ENCODE data around the gene SLC43A1.

DNA sequence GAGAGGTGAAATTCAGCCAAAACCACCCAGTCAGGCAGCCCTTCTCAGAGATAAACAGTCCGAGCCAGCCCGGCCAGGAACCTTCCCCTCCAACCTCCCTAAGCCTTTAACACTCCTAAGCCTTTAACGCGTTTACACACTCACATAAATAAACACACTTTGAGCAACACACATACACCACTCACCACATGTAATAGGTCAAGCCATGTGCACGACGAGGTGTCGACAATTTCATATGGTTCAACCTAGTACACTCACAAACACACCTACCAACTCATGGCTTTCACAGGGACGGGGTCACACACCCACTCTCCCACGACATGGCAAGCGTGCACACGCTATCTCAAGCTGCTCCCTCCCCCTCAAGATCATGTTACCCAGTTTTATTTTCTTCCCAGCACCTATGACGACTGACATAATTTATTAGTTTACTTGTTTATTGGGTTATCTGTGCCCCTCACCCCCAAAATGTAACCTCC lies 15.5 kb downstream of the SLC43A1 start:
- TF ChIP-seq, protein P1, sequence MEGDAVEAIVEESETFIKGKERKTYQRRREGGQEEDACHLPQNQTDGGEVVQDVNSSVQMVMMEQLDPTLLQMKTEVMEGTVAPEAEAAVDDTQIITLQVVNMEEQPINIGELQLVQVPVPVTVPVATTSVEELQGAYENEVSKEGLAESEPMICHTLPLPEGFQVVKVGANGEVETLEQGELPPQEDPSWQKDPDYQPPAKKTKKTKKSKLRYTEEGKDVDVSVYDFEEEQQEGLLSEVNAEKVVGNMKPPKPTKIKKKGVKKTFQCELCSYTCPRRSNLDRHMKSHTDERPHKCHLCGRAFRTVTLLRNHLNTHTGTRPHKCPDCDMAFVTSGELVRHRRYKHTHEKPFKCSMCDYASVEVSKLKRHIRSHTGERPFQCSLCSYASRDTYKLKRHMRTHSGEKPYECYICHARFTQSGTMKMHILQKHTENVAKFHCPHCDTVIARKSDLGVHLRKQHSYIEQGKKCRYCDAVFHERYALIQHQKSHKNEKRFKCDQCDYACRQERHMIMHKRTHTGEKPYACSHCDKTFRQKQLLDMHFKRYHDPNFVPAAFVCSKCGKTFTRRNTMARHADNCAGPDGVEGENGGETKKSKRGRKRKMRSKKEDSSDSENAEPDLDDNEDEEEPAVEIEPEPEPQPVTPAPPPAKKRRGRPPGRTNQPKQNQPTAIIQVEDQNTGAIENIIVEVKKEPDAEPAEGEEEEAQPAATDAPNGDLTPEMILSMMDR (conservative IDR thresholded peaks at IDR 0.05; ENCODE audit: low read depth, low read length): no peak
- TF ChIP-seq CEBPB (IDR thresholded peaks at IDR 0.05; ENCODE audit: low read depth, low read length) (no peak), RAD21 (IDR thresholded peaks at IDR 0.05; ENCODE audit: low read length) (no peak), NFE2L2 (IDR thresholded peaks at IDR 0.05; ENCODE audit: low read depth, low read length) (no peak), POLR2A (IDR thresholded peaks at IDR 0.05; ENCODE audit: low read depth, low read length) (no peak)
